DMS153 treated with DMSO at 0.1 percent for 48 hours (cell line): ENCODE data around the gene GSTM2.

Experiments
- DNase-seq: peaks from one replicate; lab custom pipeline; 2025; ENCODE audit not compliant: unreplicated experiment; lab: John Stamatoyannopoulos, UW

The GSTM2 gene

DNA sequence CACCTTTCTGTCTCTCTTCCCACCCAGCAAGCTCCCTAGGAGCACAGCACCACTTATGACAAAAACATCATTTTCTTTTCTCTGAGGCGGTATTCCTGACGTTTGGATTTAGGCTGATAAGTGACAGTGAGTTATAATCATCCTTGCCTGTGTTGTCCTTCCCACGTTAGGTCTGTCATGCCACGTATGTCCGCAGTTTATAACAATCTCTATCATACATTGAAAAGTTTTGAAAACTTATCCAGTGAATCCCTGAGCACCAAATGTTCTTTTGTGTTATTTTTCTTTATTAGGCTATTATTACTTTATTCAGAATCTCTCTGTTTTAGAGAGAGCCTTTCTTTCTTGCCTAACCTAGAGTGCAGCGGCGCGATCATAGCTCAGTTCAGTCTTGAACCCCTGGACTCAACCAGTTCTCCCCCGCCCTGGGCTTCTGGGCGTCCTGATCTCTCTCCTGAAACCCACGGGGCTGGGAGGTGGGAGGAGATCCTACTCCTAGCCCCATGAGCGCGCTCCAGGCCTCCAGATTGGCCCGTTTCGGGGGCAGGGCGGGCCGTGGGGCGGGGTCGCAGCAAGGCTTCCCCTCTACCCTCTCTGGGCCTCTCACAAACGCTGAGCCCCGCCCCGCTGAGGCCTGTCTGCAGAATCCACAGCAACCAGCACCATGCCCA, at the start of gene GSTM2:
Gene GSTM2 (plus strand): TSS at position 606 of the 671 bp plus-strand sequence. CDS start 59 bp downstream, at position 665.
- DNase-seq: no peak

DNA sequence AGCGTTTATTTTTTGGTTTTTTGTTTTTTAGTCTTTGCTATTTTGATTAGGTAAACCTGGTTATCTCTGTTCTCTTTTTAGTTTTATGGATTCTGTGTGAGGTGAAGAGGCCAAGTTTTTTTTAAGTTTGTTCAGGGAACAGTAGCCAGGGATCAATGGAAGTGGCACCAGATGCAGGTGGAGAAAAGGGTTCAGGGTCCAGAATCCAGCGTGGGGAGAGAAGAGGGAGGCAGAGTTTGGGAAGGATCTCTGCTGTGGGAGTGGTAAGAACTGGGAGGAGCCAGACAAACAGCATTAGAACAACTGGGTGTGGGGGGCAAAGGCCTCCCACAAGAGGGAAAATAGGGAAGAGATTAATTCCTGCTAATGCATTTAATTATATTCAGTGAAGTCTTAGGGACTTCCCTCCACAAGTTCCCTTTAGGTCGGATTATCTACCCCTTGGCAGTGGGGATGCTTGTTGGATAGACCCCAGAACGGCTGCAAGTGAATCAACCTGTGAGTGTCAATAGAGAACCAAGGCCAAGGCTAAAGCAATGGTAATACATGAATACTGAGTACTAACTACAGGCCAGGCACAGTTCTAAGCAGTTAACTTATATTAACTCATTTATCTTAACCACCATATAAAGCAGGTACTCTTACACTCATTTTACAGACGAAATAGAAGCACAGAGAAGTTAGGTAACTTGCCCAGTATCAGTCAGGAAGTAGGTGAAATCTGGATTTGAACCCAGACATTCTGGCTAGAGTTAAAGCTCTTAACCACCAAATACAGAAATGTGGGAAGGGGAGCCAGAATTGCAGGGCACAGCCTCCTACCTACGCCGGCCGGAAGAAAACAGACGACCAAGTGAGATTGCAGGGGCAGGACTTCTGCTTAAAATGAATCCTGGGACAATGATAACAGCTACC, 48.9 kb upstream of the GSTM2 start:
- DNase-seq: no peak

DNA sequence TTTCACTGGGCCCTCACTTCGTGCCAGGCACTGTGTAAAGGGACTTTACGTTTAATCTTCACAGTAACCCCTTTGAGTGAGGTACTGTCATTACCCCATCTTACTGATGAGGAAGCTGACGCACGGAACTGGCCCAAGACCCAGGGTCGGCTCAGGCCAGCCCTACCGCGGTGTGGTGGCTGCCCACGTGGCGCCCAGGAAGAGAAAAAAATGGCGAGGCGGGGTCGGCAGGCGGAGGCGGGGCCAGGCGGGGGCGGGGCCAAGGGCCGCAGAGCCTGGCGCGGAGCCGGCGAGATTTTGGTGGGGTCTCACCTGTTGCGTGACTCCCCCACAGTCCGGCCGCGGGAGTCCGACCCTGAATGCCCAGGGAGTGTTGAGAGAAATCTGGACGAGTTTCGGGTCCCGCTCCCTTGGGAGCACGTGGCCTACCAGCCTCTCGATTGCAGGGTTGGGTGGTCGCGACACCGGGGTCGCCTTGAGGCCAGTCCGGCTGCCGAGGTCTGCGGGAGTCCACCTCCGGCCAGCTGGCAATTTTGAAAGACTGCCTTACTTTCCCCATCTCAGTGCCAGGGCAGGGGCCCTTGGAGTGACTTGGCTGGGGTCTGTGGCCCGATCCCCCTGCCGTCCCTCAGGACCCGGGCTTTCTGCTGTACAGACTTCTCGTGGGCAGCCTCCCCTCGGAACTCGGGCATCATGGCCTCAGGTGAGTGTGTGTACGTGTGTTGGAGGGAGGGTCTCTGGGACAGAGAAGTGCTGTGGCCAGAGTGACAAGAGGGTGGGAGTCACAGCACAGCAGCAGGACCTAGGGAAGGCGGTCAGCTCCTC, 48.1 kb upstream of the GSTM2 start, which contains the start of the genes AMPD2 and GNAT2:
Gene AMPD2 (plus strand): TSS at position 262 of the 825 bp plus-strand sequence. CDS start 1,339 bp downstream, outside the sequence.
Gene GNAT2 (minus strand): TSS at position 41 of the 825 bp plus-strand sequence. CDS start 6,746 bp downstream, outside the sequence.
- peak; percentile 8 for DNase-seq

DNA sequence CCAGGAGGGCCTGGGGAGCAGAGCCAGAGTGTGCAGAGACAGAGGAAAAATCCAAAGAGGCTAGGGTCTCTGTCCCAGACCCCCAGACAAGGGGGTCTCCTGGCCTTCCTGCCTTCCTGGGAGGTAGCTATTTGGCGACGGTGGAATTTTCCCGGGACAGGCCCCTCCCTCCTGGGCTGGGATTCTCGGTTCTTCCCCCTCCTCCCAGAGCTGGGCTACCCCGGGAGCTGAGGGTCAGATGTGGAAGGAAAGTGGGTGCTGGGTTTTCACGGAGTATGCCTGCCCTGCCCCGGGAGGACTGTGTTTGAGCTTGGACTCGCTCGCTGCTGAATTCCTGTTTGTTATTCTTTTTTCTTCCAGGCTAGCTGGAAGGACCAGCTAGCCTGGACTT, 47.5 kb upstream of the GSTM2 start:
- DNase-seq: no peak

DNA sequence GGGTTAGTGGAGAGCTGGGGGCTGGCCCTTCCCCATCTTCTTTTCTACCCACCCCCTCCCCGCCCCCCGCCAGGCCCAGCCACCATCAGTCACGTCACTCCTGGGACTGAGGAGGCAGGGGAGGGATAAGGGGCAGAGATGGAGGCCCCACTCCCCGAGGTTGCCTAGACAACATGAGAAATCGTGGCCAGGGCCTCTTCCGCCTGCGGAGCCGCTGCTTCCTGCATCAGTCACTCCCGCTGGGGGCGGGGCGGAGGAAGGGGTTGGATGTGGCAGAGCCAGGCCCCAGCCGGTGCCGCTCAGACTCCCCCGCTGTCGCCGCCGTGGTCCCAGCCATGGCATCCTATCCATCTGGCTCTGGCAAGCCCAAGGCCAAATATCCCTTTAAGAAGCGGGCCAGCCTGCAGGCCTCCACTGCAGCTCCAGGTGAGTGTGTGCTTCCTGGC, 47.0 kb upstream of the GSTM2 start:
- peak; percentile 37 for DNase-seq

DNA sequence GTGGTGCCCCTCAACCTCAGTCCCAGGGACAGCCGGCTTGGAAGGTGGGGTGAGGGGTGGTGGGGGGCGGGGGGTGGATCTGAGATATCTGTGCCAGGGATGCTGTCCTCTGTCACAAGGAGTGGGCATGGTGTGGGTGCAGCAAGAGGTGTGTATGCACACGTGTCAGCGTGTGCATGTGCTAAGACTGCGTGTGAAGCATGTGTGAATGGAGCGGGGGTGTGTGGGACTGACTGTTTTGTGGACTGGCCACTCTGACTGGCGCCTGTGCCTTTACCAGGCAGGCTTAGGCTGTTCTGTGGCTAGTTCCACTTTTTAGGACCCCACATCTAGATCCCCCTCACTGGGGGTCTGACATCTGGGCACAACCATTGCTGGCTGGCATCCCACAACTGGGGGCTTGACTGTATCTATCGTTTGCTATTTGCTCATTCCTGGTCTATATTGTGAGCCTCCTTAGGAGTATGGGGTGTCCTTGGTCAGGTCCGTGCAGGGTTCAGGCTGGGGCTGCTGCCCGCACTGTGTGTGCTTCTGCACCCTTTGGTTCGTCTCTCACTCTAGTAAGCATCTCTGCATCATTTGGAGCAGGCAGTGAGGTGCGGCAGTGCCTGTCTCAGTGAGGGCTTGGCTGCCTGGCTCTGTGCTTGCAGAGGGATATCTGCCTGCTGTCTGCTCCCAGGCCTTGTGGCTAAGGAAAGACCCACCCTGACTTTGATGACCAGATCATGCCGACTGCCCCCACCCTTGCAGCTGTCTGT, 46.3 kb upstream of the GSTM2 start:
- DNase-seq: no peak

GRCh38 chr1:109622137-109622892, 45.5 kb upstream of the GSTM2 start:
- DNase-seq: no peak

DNA sequence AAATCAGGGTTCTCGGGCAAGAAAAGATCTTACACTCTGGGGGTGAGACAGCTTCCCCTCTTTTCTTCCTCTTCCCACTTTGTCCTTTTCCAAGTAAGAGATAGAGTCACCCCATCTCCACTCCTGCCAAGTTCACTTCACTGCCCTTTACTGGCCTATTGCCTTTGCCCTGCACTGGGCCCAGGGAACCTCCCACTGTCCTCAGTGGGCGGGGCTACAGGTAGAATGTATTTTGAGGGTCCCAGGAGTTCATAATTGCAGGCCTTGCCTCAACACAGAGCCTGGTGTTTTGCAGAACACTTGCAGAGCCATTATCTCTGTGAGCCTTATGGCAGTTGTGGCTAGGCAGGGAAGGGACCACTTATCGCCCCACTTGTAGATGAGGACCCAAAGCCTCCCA, 45.0 kb upstream of the GSTM2 start:
- no peak for DNase-seq

DNA sequence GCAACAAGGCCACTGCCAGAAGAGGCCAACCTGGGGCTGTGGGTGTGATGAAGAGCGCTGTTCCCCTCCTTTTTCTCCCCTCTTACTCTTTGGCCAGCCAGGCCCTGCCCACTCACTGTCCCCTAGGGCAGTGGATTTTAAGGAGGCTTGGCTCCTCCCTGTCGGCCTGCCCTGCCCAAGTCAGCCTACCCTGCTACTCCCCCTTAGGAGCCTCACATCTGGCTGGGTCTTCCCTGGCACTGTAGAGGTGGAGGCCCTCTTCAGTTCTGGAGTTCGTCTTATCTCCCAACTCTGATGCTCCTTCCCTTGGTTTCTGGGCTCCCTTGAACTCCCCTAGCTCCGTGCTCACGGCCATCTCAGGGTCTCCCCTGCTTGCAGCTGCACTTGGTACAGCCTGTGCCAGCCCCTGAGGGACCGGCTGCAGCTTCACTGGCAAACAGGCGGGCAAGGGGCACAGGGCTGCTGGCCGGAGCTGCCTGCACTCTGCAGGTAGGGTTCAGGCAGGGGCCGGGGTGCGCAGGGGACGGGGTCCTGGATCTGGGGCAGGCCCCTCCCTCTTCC, 44.2 kb upstream of the GSTM2 start:
- no peak for DNase-seq

DNA sequence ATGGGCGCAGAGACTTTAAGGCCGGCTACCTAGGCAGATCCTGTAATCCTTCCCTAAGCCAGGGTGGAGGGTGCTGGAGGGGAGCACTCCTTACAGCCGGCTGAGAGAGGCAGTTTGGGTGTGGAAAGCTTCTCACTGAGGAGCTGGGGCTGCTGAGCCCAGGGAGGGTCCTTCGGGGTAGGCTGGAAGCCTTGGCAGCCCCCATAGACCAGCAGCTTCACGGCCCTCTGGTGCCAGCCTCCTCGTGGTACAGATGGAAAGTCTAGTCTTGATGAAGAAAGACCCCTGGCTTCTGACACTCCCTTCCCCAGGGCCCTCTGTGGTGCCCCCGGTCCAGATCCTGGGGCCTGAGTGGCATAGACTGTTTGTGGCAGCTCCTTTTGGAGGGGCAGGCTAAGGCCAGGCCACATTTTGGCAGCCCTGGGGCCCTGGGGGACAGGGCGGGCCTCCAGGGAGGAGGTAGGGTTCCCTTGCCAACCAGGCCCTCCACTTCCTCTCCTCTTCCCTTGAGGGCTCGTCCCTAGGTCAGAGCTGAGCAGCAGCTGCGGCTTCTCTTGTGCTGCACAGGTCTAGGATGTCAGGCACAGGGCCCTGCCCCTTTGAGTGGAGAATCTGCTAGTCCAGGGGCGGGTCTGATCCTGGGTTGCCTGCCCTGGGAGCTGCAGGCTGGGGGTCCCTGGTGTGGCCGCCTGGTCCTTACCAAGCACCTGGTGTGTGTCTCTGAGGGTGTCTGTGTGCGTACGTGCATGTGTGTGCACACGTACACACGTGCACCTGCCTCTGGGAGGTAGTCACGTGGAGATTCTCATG, 43.5 kb upstream of the GSTM2 start:
- DNase-seq: no peak

GRCh38 chr1:109625176-109625575, 42.7 kb upstream of the GSTM2 start:
- no peak for DNase-seq

DNA sequence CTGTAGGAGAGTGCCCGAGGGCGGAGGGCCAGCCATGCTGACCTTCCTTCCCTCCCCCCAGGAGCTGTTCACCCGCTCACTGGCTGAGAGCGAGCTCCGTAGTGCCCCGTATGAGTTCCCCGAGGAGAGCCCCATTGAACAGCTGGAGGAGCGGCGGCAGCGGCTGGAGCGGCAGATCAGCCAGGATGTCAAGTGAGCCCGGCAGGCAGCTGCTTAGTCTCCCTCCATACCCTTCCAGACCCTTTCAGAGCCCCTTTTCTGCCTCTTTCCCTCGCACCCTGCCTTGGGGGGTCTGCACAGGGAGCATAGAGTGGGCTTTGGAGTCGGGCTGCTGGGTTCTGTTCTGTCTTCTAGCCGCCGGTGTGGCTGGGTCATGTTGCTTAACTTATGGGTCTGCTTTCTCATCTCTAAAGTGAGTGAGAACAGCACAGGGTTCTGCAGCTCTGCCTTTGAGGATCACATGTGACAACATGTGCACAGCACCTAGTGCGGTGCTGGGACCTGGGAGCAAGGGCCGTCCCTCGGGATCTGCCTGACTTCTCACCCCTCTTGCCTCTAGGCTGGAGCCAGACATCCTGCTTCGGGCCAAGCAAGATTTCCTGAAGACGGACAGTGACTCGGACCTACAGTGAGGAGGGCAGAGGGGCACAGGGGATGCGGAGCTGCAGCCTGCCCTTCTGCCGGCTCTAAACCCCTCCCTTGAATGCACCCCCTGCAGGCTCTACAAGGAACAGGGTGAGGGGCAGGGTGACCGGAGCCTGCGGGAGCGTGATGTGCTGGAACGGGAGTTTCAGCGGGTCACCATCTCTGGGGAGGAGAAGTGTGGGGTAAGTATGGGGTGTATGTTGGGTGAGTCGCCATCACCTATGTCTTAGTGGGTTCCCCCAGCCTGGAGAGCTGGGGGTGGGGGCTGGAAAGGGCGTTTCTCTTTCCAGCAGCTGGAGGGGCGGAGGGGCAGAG, 42.0 kb upstream of the GSTM2 start:
- no peak for DNase-seq

GRCh38 chr1:109626682-109627408, 41.0 kb upstream of the GSTM2 start:
- DNase-seq: no peak

DNA sequence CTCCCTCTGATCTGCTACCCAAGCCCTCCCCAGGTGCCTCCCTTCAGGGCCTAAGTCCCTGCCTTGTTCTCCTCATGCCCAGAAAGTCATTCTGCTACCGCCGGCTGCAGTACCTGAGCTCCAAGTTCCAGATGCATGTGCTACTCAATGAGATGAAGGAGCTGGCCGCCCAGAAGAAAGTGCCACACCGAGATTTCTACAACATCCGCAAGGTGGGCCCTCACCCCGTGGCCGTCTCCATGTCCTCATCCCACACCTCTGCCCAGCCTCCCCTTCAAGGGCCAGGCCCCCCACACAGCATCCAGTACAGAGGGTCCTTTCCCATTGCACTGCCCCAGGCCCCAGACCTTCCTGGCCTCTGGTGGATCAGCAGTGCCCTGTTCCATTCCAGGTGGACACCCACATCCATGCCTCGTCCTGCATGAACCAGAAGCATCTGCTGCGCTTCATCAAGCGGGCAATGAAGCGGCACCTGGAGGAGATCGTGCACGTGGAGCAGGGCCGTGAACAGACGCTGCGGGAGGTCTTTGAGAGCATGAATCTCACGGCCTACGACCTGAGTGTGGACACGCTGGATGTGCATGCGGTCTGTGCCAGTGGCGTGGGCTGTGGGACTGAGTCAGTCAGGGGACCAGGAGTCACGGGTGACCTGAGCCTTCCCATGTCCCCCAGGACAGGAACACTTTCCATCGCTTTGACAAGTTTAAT, 40.0 kb upstream of the GSTM2 start:
- no peak for DNase-seq

DNA sequence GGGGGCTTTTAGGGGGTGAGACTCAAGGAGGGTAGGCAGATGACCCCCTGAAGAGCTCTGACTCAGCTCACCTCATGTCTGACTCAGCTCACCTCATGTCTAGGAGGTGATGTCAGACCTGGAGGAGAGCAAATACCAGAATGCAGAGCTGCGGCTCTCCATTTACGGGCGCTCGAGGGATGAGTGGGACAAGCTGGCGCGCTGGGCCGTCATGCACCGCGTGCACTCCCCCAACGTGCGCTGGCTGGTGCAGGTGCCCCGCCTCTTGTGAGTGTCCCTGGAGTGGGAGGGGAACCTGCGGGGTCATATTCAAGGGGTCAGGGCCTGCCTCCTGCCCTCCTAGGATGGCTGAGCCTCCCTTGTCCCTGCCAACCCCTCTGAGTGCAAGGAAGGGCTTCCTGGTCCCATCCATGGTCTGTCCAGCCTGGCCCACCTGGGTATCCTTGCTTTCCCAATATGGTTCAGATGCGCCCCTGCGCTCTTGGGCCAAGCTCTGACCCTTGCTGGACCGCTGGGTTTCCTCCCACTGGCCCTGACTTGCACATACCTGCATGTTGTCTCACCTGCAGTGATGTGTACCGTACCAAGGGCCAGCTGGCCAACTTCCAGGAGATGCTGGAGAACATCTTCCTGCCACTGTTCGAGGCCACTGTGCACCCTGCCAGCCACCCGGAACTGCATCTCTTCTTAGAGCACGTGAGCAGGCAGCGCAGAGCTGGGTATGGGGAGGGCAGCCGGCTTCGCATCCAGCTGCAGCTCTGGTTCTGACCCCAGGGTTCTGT, 39.1 kb upstream of the GSTM2 start:
- DNase-seq: no peak
